Activated CD8-positive, alpha-beta memory T cell treated with anti-CD3 and anti-CD28 coated beads, Interleukin-2, amount 50 U/mL, for 24 hours (primary cell): ENCODE data around the gene KLF6.
A peak's percentile ranks its signal among the peaks of the same experiment; 100 is the strongest.

ENCODE experiments used
- DNase-seq: peaks from one replicate; pipeline ENCODE4 v3.0.0-alpha.2; 2020; ENCODE audit errors: extremely low read depth

The KLF6 gene

DNA sequence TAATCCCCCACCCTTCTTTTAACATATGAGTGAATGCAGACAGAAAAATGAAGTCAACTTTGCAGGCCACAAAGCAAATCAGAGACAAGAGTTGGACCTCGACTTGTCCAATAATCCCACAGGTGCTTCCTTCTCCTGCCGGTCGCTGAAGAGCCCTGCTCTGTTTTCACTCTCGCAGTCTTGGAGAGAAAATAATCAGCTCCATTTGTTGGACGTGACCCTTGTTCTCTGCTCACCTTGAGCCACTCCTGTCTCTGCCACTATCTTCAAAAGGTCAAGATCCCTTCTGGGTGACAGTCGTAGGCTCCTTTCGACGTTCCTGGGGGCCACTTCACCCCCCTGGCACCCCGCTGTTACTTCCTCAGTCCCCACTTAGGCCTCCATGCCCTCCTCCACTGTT lies 2.8 kb upstream of the KLF6 start:
- DNase-seq, result no peak

DNA sequence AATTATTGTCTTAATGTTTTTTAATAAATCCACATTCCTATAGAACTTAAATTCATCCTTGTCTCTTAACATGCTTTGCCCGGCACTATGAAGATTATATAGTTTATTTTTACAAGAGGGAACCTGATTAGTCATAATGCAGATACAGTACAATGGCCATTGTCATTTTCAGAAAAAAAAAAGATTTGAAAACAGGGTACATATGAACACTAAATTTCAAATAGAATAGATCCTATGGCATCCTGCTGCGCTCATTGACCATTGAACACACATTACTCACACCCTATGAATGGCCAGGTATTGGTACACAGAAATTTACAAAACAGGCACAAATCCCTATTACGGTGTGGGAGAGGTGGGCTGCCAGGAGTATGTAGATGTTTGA lies 2.0 kb upstream of the KLF6 start:
- DNase-seq, result no peak

DNA sequence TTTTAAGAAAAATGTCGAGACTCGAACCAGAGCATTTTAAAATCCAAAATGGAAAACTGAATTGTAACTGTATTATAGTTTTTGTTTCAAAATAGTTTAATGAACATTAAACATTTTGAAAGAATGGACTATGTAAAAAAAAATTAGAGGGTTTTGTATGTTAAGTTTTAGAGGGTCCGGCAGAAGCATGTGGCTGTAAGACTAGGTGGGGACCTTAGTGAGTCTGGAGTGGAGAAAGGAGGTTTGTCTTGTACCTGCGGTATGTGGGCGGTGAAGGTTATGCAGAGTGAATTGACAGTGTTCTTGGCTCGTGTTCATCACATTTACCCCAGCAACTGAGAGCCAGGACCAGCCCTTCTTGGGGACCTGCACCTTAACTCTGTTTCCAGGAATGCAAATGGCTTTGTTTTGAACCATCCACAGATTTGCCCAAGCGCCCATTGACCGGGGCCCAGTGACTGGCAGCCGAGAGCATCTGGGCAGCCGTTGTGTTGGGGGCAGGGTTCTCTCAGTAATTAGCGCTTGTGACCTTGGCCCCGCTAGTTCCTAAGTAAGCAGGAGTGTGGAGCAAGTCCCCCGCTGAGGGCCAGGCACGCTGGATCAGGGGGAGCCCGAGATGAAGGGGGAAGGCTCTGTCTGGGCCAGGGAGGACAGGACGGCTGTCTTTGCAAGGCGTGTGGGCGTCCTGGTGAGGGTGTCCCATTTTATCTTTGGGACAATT lies 1.4 kb upstream of the KLF6 start:
- DNase-seq, result no peak

DNA sequence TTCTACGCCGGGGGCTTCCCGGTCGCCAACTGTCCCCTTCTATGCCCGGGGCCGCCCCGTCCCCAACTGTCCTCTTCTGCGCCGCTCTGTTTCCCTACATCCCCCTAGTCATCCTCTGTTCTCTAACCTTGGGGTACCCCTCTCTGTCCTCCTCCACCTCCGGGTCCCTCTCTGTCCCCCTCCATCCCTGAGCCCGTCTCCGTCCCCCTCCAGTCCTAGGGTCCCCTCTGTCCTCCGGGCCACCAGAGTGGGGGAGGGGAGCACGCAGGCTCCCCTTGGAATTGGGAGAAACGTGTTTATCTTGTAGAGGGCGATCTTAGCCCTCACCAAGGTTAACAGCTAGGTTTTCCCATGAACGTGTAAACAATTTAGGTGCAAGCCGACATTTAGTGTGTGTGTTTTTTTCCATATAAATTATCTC lies 852 bp upstream of the KLF6 start:
- no peak for DNase-seq

DNA sequence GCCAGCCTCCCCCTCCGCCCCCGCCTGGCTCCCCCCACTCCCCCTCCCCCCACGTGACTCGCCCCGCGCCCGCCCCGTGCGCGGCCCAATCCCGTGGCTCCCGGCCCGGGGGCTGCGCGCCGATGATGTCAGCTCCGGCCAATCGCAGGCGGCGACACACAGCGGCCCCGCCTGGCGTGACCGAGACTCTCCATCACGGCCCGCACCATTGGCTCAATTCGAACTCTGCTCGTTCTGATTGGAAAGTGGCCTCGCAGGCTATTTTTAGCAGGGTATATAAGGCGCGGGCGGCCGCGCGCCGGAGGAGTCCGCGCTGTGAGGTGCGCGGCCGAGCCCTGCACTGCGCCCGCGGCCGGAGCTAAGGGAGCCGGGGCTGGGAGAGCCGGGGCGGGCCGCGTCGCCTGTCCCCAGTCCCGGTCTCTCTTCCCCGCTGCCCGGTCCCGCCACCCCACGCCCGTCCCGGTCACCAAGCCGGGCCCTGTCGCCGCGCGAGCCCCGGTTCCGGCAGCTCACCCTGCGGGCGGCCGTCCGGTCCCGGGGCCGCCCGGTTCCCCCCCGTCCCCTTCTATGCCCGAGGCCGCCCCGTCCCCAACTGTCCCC lies 342 bp upstream of the KLF6 start:
- DNase-seq, result peak; percentile 95

DNA sequence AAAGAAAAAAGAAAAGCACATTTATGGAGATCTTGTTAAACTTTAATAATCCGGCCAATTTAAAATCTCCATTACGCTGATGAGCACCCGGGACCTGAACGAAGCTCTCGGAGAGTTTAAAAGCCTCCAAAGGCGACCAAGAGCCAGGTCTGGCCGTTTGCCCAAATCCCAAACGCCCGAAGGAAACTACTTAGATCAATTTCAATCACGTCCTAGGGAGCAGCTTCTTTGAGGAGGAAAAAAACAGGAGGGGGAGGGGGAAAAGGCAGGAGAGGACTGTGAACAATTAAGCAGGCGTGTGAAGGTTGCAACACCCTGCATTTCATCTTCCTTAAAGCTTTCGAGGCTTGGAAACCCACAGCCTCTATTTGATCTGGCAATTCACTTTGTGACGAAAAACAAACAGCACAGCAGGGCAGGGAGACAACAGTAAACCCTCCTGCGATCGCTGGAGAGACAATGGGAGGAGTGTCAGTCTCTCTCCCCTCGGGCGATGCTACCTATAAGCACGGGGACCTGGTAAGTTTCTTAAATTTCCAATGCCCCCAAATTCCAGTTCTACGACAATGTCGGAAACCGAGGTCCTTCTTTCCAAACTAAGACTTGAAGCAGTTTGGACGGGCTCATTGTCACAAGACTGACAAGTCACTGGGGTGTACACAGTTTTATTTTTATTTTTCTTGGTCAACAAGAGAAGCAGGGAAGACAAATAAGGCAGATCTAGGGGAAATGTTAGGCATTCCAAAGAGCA lies 1.2 kb downstream of the KLF6 start:
- DNase-seq, result no peak

DNA sequence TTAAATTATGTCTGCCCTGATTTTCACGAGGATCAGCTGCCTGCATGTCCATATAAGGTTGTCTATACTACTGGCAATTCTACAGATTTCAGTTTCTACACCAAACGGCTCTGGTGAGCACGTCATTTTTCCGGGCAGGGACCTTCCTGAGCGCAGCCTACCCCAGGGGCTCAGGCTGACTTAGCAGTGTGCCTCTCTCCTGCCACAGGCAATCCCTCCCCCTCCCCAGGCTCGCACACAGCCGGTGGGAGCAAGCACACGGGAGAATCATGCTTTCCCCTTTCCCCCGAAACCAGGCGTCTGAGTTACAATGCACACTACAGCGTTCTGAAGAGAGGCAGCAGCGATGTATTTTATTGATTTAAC lies 1.7 kb downstream of the KLF6 start:
- DNase-seq, result no peak

DNA sequence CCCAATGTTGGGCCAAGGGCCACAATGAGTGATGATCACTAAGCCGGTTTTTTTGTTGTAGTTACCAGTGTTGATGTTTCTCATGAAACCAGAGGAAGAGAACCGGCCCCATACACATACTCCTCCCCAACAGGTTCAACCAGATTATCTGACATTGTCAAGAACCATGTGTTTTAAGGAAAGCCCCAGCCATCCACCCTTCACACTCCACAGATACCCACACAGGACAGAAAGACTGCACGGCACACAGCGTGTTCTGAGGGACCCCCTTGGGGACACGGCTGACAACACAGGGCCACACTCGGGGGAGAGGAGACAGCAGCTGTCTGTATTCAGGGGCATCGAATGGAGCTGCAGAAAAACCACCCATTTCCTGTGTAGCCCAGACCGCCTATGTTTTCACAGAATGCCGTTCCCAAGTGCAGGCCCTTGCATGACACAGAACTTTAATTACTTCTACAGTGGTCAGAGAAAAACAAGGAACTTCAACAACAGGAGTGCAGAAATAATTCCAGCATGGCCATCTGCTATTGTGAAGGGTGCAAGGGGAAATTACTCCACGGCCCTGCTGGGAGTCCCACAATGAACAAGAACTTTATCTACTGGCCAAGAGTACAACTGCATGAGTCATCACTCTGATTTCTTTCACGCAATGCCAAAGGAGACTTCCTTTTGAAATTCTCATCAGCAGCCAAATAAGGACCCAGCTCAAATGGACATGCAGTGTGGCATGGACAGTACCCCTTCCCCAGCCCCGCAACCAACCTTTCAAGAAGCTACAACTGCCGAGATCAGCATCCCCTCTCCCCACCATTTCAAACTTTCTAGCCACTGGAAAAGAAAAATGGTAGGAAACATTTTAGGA lies 2.3 kb downstream of the KLF6 start:
- DNase-seq, result no peak

DNA sequence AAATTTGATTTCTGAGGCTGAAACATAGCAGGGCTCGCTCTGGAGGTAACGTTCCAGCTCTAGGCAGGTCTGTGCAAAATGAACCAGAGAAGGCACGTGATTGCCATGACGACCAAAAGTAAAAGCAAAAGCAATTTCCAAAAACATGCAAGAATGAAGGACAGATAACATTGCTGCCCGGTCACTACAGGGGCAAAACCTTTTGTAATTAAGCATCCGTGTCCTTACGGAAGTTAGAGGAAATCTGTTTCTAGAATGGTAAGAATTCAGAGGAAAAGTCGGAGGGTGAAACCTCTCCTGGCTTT lies 2.9 kb downstream of the KLF6 start:
- no peak for DNase-seq

DNA sequence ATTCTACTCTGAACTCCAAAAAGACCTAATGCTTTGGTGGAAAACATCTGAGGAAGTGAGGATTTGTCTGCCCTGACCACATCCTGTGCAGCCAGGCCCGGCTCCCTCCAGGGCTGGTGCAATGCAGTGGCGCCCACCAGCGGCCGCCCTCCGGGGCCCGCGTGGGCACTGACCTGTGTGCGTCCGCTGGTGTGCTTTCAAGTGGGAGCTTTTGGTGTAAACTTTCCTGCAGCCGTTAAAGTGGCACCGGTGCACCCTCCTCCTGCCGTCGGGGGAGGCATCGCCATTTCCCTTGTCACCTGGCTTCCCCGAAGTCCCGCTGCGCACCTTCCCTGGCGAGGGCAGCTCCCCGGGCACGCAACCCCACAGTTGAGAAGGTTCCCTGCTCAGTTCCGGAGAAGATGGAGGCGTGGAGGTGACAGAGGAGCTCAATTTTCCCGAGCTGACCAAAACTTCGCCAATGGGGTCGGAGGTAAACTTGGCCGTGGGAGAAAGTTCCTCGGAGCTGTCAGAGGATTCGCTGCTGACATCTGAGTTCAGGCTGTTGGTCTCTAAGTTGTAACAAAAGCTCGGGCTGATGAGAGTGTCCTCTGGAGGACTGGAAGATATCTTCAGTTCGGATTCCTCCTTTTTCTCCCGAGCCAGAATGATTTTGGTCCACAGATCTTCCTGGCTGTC lies 3.4 kb downstream of the KLF6 start:
- DNase-seq, result no peak

DNA sequence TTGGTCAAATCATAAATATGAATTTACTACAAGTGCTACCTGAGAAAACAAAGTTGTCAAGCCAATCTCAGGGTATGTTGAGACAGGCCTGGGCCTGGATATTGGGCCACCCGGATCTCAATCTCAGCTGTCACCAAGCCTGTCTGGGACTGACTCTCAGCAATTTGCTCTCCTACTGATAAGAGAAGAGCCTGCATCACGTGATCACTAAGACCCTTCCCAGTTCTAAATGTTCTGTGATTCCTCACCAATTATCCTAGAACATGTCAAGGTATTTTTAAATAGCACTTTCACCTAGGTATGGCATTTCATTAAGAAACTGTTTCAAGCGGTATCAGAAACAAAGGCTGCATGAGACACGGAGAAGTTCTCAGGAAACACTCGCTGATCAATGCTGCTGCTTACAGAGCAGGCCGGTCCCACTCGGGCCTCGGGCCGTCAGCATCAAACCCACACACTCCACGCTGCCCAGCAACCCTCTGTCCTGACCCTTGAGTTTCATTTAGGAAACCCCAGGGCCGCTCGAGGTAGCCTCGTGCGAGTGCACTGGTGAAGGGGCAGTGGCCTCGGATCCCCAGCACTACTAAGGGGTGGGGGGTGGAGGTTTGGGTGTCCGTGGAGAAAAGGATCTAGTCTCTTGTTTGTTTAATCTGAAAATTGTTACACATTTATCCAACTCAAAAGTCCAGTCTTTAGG lies 4.1 kb downstream of the KLF6 start:
- DNase-seq, result no peak

DNA sequence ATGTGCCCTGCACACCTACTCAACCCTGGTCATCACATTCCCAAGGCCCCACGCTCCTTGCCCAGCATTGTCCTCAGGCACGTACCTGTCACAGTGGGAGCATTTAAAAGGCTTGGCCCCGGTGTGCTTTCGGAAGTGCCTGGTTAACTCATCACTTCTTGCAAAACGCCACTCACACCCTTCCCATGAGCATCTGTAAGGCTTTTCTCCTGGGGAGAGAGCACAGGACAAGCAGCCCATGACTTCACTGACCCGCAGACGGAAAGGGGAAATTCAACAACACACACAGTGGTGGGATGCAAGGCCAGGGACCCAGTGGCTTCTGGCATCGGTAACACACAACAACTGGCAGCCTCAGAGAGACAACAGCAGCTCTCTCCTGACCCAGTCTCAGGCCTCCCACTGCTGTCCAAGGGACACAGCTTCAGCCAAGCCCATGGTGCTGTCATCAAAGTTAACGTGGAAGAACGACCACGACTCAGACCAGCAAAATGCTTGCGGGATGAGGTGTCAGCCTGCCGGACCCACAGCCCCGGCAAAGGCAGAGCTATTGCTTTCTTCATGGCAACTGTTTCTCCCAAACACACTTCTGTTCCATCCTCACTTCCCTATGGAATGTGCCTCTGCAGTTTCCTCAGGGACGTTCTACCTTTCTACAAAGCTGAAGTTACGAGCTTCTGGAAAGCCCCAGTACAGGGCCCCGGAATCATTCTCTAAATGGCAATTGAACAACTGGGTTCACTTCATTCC lies 4.8 kb downstream of the KLF6 start:
- DNase-seq, result no peak

DNA sequence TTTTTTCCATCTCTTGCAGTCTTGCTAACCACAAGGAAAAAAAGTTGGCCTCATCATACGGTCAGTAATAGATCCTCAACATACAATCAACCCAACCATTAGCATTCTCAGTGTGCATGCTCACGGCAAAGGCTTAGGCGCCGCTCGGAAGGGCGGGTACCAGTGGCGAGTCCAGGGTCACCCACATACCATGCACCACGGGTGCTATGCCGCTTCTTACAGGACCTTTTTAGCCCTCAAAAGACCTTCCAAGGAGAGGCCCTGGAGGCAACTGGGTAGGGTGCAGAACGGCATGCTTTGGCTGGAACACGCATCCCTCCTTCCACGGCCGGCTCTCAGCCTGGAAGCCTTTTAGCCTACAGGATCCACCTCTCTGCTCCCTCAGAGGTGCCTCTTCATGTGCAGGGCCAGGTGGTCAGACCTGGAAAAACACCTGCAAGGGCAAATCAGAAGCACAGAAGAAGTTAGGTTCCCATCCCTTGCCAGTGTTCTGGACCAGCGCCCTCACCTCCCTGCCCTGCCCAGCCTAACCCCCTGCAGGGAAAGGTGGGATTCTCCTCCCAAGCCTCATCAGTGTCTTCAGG lies 5.8 kb downstream of the KLF6 start:
- no peak for DNase-seq

DNA sequence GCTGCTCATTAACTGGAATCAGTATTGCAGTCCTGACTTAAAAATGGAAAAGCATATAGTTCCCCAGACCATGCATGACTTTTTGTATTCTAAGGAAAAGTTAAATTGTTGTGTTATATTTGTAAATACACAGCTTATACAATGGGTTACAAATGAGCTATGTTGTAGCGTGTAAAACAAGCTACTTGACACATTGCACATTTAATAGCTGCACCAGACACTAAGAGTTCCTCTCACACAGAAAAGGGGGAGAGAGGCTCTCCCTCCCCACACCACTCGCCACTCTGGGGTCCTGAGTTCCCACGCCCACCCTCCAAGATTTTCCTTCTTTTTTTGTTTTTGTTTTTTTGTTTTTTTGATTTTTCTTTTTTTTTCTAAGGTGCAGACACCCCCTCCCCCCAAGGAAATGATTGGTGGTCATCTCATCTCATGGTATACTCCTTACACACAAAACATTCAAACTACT lies 6.3 kb downstream of the KLF6 start:
- no peak for DNase-seq

DNA sequence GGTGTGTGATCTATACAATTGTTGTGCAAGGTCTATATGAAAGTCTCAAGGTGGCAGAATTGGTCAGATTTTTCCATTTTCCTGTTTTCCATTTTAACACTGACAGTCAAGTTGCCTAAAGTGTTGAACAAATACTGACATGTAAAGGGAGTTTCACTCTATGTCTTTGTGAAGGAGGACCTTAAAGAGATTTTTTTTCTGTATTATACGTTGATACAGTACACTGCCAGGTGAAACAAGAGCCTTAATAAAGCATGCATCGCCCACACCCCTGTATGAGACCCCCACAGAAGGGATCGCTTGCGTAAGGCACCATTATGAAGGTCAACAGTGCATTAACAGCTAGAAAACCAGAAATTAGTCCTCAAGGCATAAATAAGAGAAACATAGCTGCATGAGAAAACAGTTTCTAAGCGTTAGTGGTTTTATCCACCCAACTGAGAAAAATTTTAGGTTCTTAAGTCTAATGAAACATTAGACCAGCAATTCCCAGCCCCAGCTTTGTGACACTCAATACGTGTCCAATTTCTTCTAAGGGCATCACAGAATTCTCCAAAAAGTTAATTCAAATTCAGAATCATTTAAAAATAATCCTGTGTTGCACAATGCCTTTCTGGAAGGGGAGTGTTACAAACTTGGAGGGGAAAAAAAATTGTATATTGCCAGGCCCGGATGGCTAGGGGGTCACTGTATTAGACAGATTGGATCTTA lies 6.9 kb downstream of the KLF6 start:
- DNase-seq, result no peak

DNA sequence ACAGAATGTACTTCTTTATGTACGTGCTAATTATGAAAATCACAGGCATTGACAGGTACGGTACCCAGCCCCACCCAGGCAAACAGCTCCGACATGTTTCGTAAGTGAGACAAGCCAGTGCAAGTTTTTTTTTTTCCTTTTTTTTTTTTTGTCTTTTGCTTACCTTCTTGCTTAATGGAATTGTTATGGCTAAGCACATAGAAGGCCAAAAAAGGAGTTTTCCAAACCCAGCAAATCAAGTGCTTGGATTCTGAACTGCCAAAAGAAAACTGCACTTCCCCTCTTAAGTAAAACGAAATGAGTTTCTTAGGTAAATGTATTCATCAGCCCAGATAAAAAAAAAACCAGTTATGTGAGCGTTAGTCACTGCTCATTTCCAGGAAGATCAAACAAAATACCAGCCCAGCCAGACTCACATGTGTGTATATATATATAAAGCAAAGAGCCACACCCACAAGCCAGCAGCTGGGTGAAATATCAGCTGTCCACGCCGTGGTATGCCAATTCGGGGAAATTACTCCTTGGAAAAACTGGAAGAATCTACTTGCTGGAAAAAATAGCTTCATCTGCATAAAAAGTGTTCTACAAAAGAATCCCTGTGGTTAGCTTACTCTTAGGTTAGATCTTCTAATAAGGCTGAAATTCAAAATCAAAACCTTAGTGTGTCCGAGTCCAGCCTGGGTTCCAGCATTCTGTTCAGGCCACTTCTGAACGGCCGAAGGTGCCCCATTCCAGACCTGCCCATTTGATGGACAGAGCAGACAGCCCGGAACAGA lies 8.0 kb downstream of the KLF6 start:
- no peak for DNase-seq

DNA sequence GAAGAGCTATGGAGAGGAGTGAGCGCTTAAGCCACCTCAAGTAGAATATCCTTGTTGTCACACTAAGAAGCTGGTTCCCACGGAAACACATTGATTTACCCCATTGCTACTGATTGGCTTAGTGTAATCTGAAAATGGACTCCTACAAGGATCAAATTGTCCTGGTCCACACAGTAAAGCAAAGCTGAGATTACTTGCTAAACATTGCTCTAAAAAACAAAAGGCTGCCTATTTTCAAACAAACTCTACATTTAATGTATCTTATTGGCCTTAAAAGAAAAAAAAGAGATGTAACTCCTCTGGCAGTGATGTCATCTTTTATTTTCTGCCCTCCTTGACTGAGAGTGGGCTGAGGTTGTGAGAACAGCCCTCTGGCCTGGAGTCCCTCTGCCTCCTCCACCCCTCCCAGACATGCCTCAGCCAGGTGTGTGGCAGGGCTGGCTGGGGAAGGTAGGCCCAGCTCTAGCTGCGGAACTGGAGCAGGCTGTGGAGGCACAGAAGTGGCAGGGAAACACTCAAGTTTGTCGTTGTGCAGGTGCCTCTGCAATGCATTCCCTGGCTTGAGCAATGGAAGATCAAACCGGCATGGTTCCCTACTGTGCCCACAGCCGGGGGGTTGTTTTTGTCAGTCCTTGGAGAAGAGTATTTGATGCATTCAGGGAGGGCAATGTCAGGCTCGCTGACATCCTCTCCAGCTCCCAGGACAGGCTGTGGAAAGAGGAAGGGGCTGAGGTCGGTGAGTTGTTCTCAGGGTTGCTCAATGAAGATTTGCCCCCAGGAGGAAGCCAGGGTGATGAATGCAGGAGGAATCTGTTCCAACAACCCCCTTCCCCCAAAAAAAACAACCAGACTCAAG lies 9.1 kb downstream of the KLF6 start:
- no peak for DNase-seq
